H9 (cell line): ENCODE results near the gene WNT6. TPM values are rescaled to one million over a fixed set of nuclear protein-coding genes. Genes with fewer than 3 reads are reported as not detected.

Source experiments
- DNase-seq: peaks from one replicate; pipeline ENCODE4 v3.0.0-alpha.2; 2017
- H2AFZ ChIP-seq: one replicate; pipeline ENCODE4 v1.6.1; 2013; ENCODE audit warnings: mild to moderate bottlenecking, low read length, control low read depth, moderate library complexity
- H2AK5ac ChIP-seq: 2 replicates; pipeline ENCODE4 v1.6.1; 2013; ENCODE audit warnings: low read length, control low read depth, mixed read lengths; ENCODE audit not compliant: insufficient read length
- H2BK120ac ChIP-seq: one replicate; pipeline ENCODE4 v1.6.1; 2013; ENCODE audit warnings: low read depth, mild to moderate bottlenecking, low read length, control low read depth, inconsistent platforms; ENCODE audit not compliant: poor library complexity, severe bottlenecking
- H2BK12ac ChIP-seq: 2 replicates; pipeline ENCODE4 v1.6.1; 2013; ENCODE audit warnings: low read length, control low read depth, mixed read lengths, low read depth; ENCODE audit not compliant: insufficient read length
- H2BK15ac ChIP-seq: 2 replicates; pipeline ENCODE4 v1.6.1; 2013; ENCODE audit warnings: low read depth, low read length, control low read depth
- H2BK20ac ChIP-seq: one replicate; pipeline ENCODE4 v1.6.1; 2013; ENCODE audit warnings: low read depth, mild to moderate bottlenecking, low read length, control low read depth, inconsistent platforms; ENCODE audit not compliant: poor library complexity, severe bottlenecking
- H2BK5ac ChIP-seq: 2 replicates; pipeline ENCODE4 v1.6.1; 2013; ENCODE audit warnings: low read length, control low read depth, mixed read lengths; ENCODE audit not compliant: insufficient read length
- H3K14ac ChIP-seq: 2 replicates; pipeline ENCODE4 v1.6.1; 2013; ENCODE audit warnings: low read length, control low read depth; ENCODE audit not compliant: insufficient read depth
- H3K18ac ChIP-seq: 2 replicates; pipeline ENCODE4 v1.6.1; 2013; ENCODE audit warnings: low read depth, mild to moderate bottlenecking, mixed read lengths, low read length, control low read depth; ENCODE audit not compliant: insufficient read length
- H3K23ac ChIP-seq: 2 replicates; pipeline ENCODE4 v1.6.1; 2013; ENCODE audit warnings: low read length, control low read depth, mixed read lengths, low read depth; ENCODE audit not compliant: insufficient read length
- H3K23me2 ChIP-seq: 2 replicates; pipeline ENCODE4 v1.6.1; 2013; ENCODE audit warnings: low read depth, mild to moderate bottlenecking, mixed read lengths, low read length, control low read depth; ENCODE audit not compliant: insufficient read length, poor library complexity, severe bottlenecking
- H3K27ac ChIP-seq: 2 replicates; pipeline ENCODE4 v1.5.1; 2013; ENCODE audit warnings: low read length, control low read depth, mixed read lengths, low read depth; ENCODE audit not compliant: insufficient read length
- H3K27me3 ChIP-seq: 2 replicates; pipeline ENCODE4 v1.6.1; 2013; ENCODE audit warnings: low read length, control low read depth, inconsistent platforms; ENCODE audit not compliant: insufficient read depth
- H3K4ac ChIP-seq: 2 replicates; pipeline ENCODE4 v1.6.1; 2013; ENCODE audit warnings: low read depth, mild to moderate bottlenecking, control low read depth, inconsistent platforms, low read length, moderate library complexity
- H3K4me1 ChIP-seq: 2 replicates; pipeline ENCODE4 v1.6.1; 2013; ENCODE audit warnings: low read length, control low read depth, inconsistent platforms; ENCODE audit not compliant: insufficient read depth
- H3K4me2 ChIP-seq: 2 replicates; pipeline ENCODE4 v1.6.1; 2013; ENCODE audit warnings: low read length, control low read depth, mixed read lengths; ENCODE audit not compliant: insufficient read length, insufficient read depth
- H3K56ac ChIP-seq: 2 replicates; pipeline ENCODE4 v1.6.1; 2013; ENCODE audit warnings: low read depth, mild to moderate bottlenecking, mixed read lengths, low read length, control low read depth; ENCODE audit not compliant: insufficient read length
- H3K79me1 ChIP-seq: 2 replicates; pipeline ENCODE4 v1.6.1; 2013; ENCODE audit warnings: low read depth, mild to moderate bottlenecking, moderate library complexity, low read length, control low read depth, inconsistent platforms; ENCODE audit not compliant: insufficient read depth, poor library complexity, severe bottlenecking
- H3K79me2 ChIP-seq: 2 replicates; pipeline ENCODE4 v1.6.1; 2013; ENCODE audit warnings: low read length, control low read depth, inconsistent platforms; ENCODE audit not compliant: insufficient read depth
- H3K9ac ChIP-seq: 2 replicates; pipeline ENCODE4 v1.6.1; 2013; ENCODE audit warnings: low read length, control low read depth, mixed read lengths; ENCODE audit not compliant: insufficient read length; ENCODE audit errors: extremely low read depth
- H3K9me3 ChIP-seq: one replicate; pipeline ENCODE4 v1.6.1; 2013; ENCODE audit warnings: low read depth, low read length, inconsistent platforms; ENCODE audit not compliant: control insufficient read depth
- H3T11ph ChIP-seq: one replicate; pipeline ENCODE4 v1.6.1; 2013; ENCODE audit warnings: mild to moderate bottlenecking, low read length, control low read depth, inconsistent platforms
- H4K20me1 ChIP-seq: one replicate; pipeline ENCODE4 v1.6.1; 2013; ENCODE audit not compliant: control insufficient read depth, insufficient read length, insufficient read depth
- H4K5ac ChIP-seq: 2 replicates; pipeline ENCODE4 v1.6.1; 2013; ENCODE audit warnings: low read depth, mild to moderate bottlenecking, mixed read lengths, low read length, control low read depth; ENCODE audit not compliant: insufficient read length
- H4K8ac ChIP-seq: replicated peaks from 2 replicates; pipeline ENCODE4 v1.6.1; 2013; ENCODE audit warnings: low read length, control low read depth, mixed read lengths, low read depth; ENCODE audit not compliant: insufficient read length
- H4K91ac ChIP-seq: 2 replicates; pipeline ENCODE4 v1.6.1; 2013; ENCODE audit warnings: low read depth, mild to moderate bottlenecking, moderate library complexity, mixed read lengths, low read length, control low read depth; ENCODE audit not compliant: insufficient read length
- H3K27ac Mint-ChIP-seq, 3 experiments: 2 replicates in 2 of 3; 3 replicates in 1 of 3; pipeline ENCODE4 v1.8.0; 2020 to 2021; ENCODE audit warnings: mixed read lengths in 3 of 3, mild to moderate bottlenecking in 1 of 3, moderate library complexity in 1 of 3
- H3K27me3 Mint-ChIP-seq: 2 replicates; pipeline ENCODE4 v1.8.0; 2021; ENCODE audit warnings: low read depth, mild to moderate bottlenecking, moderate library complexity, mixed read lengths
- H3K36me3 Mint-ChIP-seq, 3 experiments: 2 replicates in 2 of 3; 3 replicates in 1 of 3; pipeline ENCODE4 v1.8.0; 2020 to 2021; ENCODE audit warnings: low read depth in 3 of 3, mixed read lengths in 3 of 3; ENCODE audit not compliant: insufficient read depth in 1 of 3
- H3K4me1 Mint-ChIP-seq, 2 experiments: 2 replicates each; pipeline ENCODE4 v1.8.0; 2020; ENCODE audit warnings: mixed read lengths in 2 of 2
- H3K4me3 Mint-ChIP-seq, 2 experiments: 2 replicates in 1 of 2; 3 replicates in 1 of 2; pipeline ENCODE4 v1.8.0; 2020 to 2021; ENCODE audit warnings: mild to moderate bottlenecking in 2 of 2, mixed read lengths in 2 of 2, moderate library complexity in 1 of 2
- H3K9me3 Mint-ChIP-seq, 2 experiments: 2 replicates in 1 of 2; 3 replicates in 1 of 2; pipeline ENCODE4 v1.8.0; 2020; ENCODE audit warnings: mild to moderate bottlenecking in 2 of 2, mixed read lengths in 2 of 2, moderate library complexity in 1 of 2
- CTCF ChIP-seq: fragments of 200-600 bp; sonication (generic); conservative IDR thresholded peaks from 3 replicates; pipeline ENCODE4 v1.8.0; 2021; ENCODE audit warnings: antibody characterized with exemption, mild to moderate bottlenecking
- WGBS: extraction: QIAGEN DNeasy Blood & Tissue Kit; methylation state at CpG from one replicate; pipeline ENCODE4 v1.1.7; 2013; ENCODE audit warnings: missing lambda C conversion rate, low lambda C conversion rate, mixed read lengths; ENCODE audit not compliant: insufficient read length; ENCODE audit errors: extremely low coverage; 5-methylcytosine and 5-hydroxymethylcytosine counted together
- total RNA-seq: library from RNA; stranded (reverse); gene quantifications from 2 replicates; pipeline ENCODE4 v1.2.1, GENCODE V29; 2021

Gene WNT6
- total RNA-seq, 1 experiment from 2014 or later = not detected

GRCh38 chr2:218898109-218898878 lies 38.7 kb downstream of the WNT6 start:
- TF ChIP-seq CTCF = peak; percentile 99
- no peak overlapping the region for H2AK5ac ChIP-seq
- H4K5ac ChIP-seq = no peak overlapping the region
- no peak overlapping the region for H4K8ac ChIP-seq
- H3K9ac ChIP-seq = no peak overlapping the region
- no peak overlapping the region for H3T11ph ChIP-seq
- no peak overlapping the region for H3K18ac ChIP-seq
- peaks cover 73% of the 10 kb centered on the region for H3K27me3 ChIP-seq
- H3K27me3 Mint-ChIP-seq = peaks cover 98% of the 10 kb centered on the region
- H3K56ac ChIP-seq = no peak overlapping the region
- no peak overlapping the region for H2BK15ac ChIP-seq
- H3K9me3 Mint-ChIP-seq = peaks cover 0 to 6% of the 10 kb centered on the region in 2 experiments; a peak in 4 of 5 replicates
- no peaks in the 10 kb centered on the region; a peak in 1 of 7 replicates for H3K36me3 Mint-ChIP-seq
- H2BK12ac ChIP-seq = no peak overlapping the region
- no CpG with 5 or more reads among the region's 52 CpGs for WGBS
- H4K91ac ChIP-seq = no peak overlapping the region
- H2BK120ac ChIP-seq = no peak overlapping the region
- H3K79me2 ChIP-seq = no peaks in the 10 kb centered on the region
- peaks cover 2% of the 10 kb centered on the region for H3K23me2 ChIP-seq
- no peak overlapping the region for H2AFZ ChIP-seq
- H3K4me1 ChIP-seq = peaks cover 3% of the 10 kb centered on the region; the same call in 1 of the 2 replicates
- no peak overlapping the region for H3K23ac ChIP-seq
- H2BK20ac ChIP-seq = no peak overlapping the region
- H3K14ac ChIP-seq = no peak overlapping the region
- H3K4me2 ChIP-seq = peak overlapping the region; percentile 42
- peaks cover 17 to 33% of the 10 kb centered on the region in 2 experiments for H3K4me1 Mint-ChIP-seq
- no peak overlapping the region for H3K27ac Mint-ChIP-seq
- peak; percentile 91 for DNase-seq
- no peaks in the 10 kb centered on the region for H4K20me1 ChIP-seq
- no peaks in the 10 kb centered on the region for H3K9me3 ChIP-seq
- no peak overlapping the region for H3K4ac ChIP-seq
- H2BK5ac ChIP-seq = no peak overlapping the region
- no peaks in the 10 kb centered on the region for H3K79me1 ChIP-seq
- H3K27ac ChIP-seq = no peak overlapping the region
- H3K4me3 Mint-ChIP-seq = peak overlapping the region in 1 of 2 experiments; percentile 31; a peak in 3 of 5 replicates
